GM15510 (cell line): ENCODE measurements around the gene ASS1.

Experiments used
- POLR2A ChIP-seq: IDR thresholded peaks from 3 replicates; pipeline ENCODE4 v1.6.1; 2011; ENCODE audit warnings: borderline replicate concordance; ENCODE audit not compliant: insufficient read length; ENCODE audit errors: extremely low read depth

The ASS1 gene

GRCh38 chr9:130453487-130453886 lies 8.7 kb downstream of the ASS1 start:
- TF ChIP-seq POLR2A = no peak

DNA sequence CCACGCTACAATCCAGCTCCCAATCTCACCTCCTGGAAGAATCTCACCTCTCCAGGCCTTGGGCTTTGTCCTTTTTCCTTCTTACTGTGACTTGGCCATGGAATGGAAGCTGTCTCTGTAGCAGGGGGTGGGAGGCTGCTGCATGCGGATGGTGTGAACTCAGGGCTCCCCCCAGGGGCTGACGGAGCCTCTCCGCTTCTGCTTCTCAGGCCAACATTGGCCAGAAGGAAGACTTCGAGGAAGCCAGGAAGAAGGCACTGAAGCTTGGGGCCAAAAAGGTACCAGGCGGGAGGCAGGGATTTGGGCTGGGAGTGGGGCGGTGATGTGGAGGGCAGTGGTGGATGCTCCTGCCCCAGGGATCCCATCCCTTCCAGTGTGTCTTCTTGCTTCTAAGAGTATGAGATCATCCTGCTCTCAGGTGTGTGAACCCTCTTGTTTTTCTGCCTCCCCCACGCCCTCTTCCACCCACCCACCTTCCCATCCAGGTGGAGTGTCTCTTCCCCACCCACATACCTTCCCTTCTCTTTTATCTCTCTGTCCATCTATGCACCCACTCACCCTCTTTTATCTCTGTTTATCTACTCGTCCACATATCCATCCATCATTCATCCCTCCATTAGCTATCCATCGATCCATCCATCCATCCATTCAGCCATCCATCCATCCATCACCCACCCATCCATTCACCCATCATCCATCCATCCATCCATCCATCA lies 9.5 kb downstream of the ASS1 start:
- no peak for TF ChIP-seq POLR2A

DNA sequence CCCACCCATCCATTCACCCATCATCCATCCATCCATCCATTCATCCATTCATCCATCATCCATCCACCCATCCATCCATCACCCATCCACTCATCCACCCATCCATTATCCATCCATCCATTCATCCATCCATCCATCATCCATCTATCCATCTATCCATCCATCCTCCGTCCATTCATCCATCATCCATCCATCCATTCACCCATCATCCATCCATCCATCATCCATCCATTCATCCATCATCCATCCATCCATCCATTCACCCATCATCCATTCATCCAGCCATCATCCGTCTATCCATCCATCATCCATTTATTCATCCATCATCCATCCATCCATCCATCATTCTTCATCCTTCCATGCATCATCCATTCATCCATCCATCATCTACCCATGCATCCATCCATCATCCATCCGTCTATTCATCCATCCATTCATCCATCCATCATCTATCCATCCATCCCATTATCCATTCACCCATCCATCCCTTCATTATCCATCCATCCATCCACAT lies 10.1 kb downstream of the ASS1 start:
- no peak for TF ChIP-seq POLR2A

- TF ChIP-seq POLR2A = no peak
These were observed 13.5 kb downstream of the ASS1 start for GRCh38 chr9:130458027-130458803.

GRCh38 chr9:130458804-130459067 lies 14.0 kb downstream of the ASS1 start:
- no peak for TF ChIP-seq POLR2A

DNA sequence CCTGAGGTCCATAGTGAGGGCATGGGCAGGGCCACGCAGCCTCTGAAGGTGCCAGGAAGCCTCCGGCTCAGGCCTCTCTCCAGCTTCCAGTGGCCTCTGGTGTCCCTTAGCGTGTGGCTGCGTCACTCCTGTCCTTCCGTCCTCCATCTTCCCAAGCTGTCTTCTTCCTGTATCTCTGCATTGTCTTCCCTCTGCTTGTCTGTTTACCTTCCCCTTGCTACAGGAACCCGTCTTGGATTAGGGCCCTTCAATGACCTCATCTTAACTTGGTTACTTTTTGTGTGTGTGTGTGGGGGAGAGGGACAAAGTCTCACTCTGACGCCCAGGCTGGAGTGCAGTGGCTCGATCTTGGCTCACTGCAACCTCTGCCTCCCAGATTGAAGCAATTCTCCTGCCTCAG lies 14.4 kb downstream of the ASS1 start:
- TF ChIP-seq POLR2A = no peak

- no peak for TF ChIP-seq POLR2A
These were observed 15.3 kb downstream of the ASS1 start for GRCh38 chr9:130459941-130460669.

- no peak for TF ChIP-seq POLR2A
These were observed 16.5 kb downstream of the ASS1 start for GRCh38 chr9:130461218-130461630.

GRCh38 chr9:130461731-130462130 lies 17.0 kb downstream of the ASS1 start:
- no peak for TF ChIP-seq POLR2A

GRCh38 chr9:130462685-130463540 lies 18.2 kb downstream of the ASS1 start:
- no peak for TF ChIP-seq POLR2A

- TF ChIP-seq POLR2A = no peak
These were observed 19.3 kb downstream of the ASS1 start for GRCh38 chr9:130463763-130464745.

DNA sequence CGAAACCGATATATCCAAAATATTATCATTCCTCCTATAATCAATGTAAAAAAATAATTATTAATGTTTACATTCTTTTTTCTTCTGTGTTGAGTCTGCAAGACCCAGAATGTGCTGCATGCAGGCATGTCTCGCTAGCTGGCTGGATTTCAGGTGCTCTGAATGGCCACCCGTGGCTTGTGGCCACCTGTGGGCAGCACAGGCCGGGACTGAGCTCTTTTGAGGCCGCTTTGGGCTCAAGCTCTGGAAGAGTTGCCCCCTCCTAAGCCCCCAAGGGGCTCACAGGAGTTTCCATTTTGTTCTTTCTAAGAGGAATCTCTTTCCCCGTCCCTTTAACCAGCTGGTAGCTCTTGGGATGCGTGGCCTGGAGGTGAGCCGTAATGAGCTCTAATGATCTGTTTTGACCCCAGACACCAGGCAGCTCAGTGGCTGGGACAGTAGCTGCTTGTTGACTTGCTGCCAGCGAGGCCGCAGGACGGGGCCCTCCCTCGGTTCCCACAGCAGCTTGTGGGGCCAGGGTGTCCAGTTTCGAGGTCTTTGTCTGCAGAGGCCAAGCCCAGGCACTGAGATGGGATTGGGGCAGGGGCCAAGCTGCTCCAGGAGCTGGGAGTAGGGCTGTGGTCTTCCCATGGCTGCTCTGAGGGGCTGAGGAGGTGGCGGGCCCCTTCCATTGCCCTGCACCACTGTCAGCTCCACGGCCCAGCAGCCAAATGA lies 20.8 kb downstream of the ASS1 start:
- TF ChIP-seq POLR2A = no peak
